ENCODE results near the gene KRT222. TPM values are rescaled to one million over a fixed set of nuclear protein-coding genes. Genes with fewer than 3 reads are reported as not detected.

The KRT222 gene
- total RNA-seq, 2 donors from 2014 or later = 1.4 to 2.3 TPM

DNA sequence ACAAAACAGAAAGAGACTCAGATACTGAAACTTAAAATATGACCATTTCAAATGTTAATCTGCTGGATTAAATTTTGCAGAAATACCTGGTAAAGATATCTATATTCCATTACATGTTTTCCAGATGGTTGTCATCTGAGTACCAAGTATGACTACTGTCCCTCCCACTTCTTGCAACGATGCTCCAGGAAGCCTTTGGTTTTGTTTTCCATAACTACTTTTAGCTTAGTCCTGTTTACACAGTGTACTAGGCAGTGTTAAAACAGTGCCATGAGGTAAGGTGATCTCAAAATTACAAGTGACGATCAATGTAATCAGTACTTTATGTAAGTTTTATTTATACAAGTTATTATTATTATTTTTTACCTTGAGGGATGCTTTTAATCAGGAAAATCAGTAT lies 35.1 kb downstream of the KRT222 start:
- H3K27ac Mint-ChIP-seq = no peak overlapping the region
- Histone ChIP-seq H3K27me3 (ENCODE audit: control insufficient read depth, insufficient read depth, low read length, poor library complexity, severe bottlenecking) (no peaks in the 10 kb centered on the region), H3K36me3 (ENCODE audit: control insufficient read depth, insufficient read depth, low read length) (peaks cover 74% of the 10 kb centered on the region), H3K9me3 (ENCODE audit: control insufficient read depth, low read length) (no peaks in the 10 kb centered on the region), H3K4me3 (ENCODE audit: low read length) (no peak overlapping the region), H3K4me1 (ENCODE audit: control insufficient read depth, insufficient read depth, low read length) (peaks cover 7% of the 10 kb centered on the region), H3K27ac (ENCODE audit: low read depth, low read length) (no peak overlapping the region), H3K9ac (ENCODE audit: extremely low read depth, low read length, poor library complexity, severe bottlenecking) (no peak overlapping the region)
- H3K9me3 Mint-ChIP-seq = no peaks in the 10 kb centered on the region
- peaks cover 22% of the 10 kb centered on the region for H3K4me1 Mint-ChIP-seq
- no peaks in the 10 kb centered on the region for H3K27me3 Mint-ChIP-seq (ENCODE audit: insufficient read depth)
- no peak overlapping the region for H3K4me3 Mint-ChIP-seq
- peaks cover 76% of the 10 kb centered on the region for H3K36me3 Mint-ChIP-seq (ENCODE audit: low read depth)
- 96 to 100% methylated on average over 1 of the region's 2 CpGs for WGBS, 2 experiments (ENCODE audit: insufficient coverage in 1 of 2, insufficient read length in 1 of 2)
- no peak for TF ChIP-seq CTCF (conservative IDR thresholded peaks at IDR 0.05)
- DNase-seq = no peak

DNA sequence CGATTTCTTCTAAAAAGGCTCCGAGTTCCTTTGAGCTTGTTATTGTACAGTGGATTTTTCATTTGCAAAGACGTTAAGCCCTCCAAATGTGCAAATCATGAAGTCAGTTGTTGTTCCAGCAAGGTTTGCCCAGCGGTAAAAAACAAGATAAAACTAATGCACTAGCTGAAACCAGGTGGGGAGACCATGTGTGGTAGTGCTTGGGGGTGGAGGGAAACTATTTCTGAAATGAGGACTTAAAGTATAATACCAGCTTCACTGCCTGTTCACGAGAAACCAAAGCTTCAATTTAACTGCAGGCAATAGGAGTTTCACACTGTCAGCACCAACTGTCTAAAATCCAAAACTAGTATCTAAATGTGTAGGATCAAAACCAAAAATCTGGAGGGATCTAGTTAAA lies 39.7 kb downstream of the KRT222 start:
- peaks cover 12% of the 10 kb centered on the region for H3K4me1 ChIP-seq (ENCODE audit: control insufficient read depth, insufficient read depth, low read length)
- Mint-ChIP-seq H3K36me3 (ENCODE audit: low read depth) (peaks cover 30% of the 10 kb centered on the region), H3K9me3 (no peaks in the 10 kb centered on the region), H3K27ac (no peak overlapping the region), H3K4me1 (peaks cover 24% of the 10 kb centered on the region), H3K27me3 (ENCODE audit: insufficient read depth) (no peaks in the 10 kb centered on the region), H3K4me3 (no peak overlapping the region)
- TF ChIP-seq CTCF (conservative IDR thresholded peaks at IDR 0.05) = no peak
- 64 to 65% methylated on average over 5 of the region's 5 CpGs for WGBS, 2 experiments (ENCODE audit: insufficient coverage in 1 of 2, insufficient read length in 1 of 2)
- H3K9me3 ChIP-seq (ENCODE audit: control insufficient read depth, low read length) = no peaks in the 10 kb centered on the region
- no peak overlapping the region for H3K27ac ChIP-seq (ENCODE audit: low read depth, low read length)
- no peak overlapping the region for H3K9ac ChIP-seq (ENCODE audit: extremely low read depth, low read length, poor library complexity, severe bottlenecking)
- peaks cover 30% of the 10 kb centered on the region for H3K36me3 ChIP-seq (ENCODE audit: control insufficient read depth, insufficient read depth, low read length)
- no peak overlapping the region for H3K4me3 ChIP-seq (ENCODE audit: low read length)
- DNase-seq = no peak
- H3K27me3 ChIP-seq (ENCODE audit: control insufficient read depth, insufficient read depth, low read length, poor library complexity, severe bottlenecking) = no peaks in the 10 kb centered on the region

DNA sequence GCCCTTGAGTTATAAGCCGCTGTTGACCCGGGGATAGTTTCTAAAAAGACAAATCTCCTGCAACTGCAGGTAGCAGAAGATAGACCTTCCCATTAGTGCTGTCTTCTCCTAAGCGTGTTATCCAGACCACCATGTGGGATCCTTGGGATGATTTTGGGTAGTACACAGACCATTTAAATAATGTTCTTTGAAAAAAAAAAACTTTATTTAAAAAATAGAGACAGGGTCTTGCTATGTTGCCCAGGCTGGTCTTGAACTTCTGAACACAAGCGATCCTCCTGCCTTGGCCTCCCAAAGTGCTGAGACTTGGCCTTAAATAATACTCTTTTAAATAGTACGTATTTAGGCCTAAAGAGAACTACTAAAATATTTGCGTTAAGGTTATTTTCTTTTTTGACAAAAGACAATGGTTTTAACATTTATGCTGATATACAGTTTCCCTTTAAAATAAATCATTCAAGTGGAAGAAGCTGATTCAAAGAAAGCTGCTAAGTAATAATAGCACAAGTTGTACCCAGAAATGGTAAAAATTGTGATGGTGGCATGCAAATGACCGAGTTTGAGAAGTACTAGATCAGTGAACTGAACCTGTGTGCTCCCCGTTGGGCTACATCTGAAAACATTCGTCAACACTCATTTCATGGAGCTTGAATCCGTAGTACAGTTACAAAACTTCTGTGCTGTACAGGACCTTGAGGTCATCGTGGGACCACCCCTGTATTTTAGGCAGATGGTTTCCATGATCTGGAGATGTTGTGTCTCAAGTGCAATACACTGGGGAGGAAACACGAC lies 41.4 kb downstream of the KRT222 start:
- Mint-ChIP-seq H3K27ac (no peak overlapping the region), H3K4me3 (no peak overlapping the region), H3K9me3 (no peaks in the 10 kb centered on the region), H3K4me1 (peaks cover 28% of the 10 kb centered on the region), H3K36me3 (ENCODE audit: low read depth) (peaks cover 17% of the 10 kb centered on the region), H3K27me3 (ENCODE audit: insufficient read depth) (no peaks in the 10 kb centered on the region)
- Histone ChIP-seq H3K9ac (ENCODE audit: extremely low read depth, low read length, poor library complexity, severe bottlenecking) (no peak overlapping the region), H3K9me3 (ENCODE audit: control insufficient read depth, low read length) (no peaks in the 10 kb centered on the region), H3K27me3 (ENCODE audit: control insufficient read depth, insufficient read depth, low read length, poor library complexity, severe bottlenecking) (no peaks in the 10 kb centered on the region), H3K27ac (ENCODE audit: low read depth, low read length) (no peak overlapping the region), H3K4me3 (ENCODE audit: low read length) (no peak overlapping the region), H3K36me3 (ENCODE audit: control insufficient read depth, insufficient read depth, low read length) (peaks cover 13% of the 10 kb centered on the region), H3K4me1 (ENCODE audit: control insufficient read depth, insufficient read depth, low read length) (peaks cover 12% of the 10 kb centered on the region)
- WGBS, 2 experiments (ENCODE audit: insufficient coverage in 1 of 2, insufficient read length in 1 of 2) = 95 to 96% methylated on average over 10 to 12 of the region's 12 CpGs
- no peak for TF ChIP-seq CTCF (conservative IDR thresholded peaks at IDR 0.05)
- DNase-seq = no peak
